Naive thymus-derived CD8-positive, alpha-beta T cell (primary cell): ENCODE measurements around the gene PIEZO1. TPM values are rescaled to one million over a fixed set of nuclear protein-coding genes. Genes with fewer than 3 reads are reported as not detected.

Experiments
- ATAC-seq, 2 donors: fragments of 150-1000 bp; cut with Tn5 transposase in 1 of 2; sonication (Bioruptor Pico), chemical (Tn5 transposase) in 1 of 2; 1 replicate in 1 of 2; 2 replicates in 1 of 2; pipeline ENCODE4 v1.10.0; 2021; ENCODE audit warnings: mild to moderate bottlenecking in 2 of 2, moderate library complexity in 2 of 2
- POLR2A ChIA-PET: fragments of 350-600 bp; sonication (Branson Sonifier 250); formaldehyde crosslinking; loops from one replicate; lab custom pipeline; 2021; ENCODE audit warnings: antibody characterized with exemption; lab: Charles Lee
- DNase-seq, 10 donors: peaks; one replicate each; pipeline versions ENCODE4 v3.0.0 to v3.0.0-alpha.2; 2020 to 2022
- H3K27ac Mint-ChIP-seq, 10 donors: one replicate each; pipeline ENCODE4 v1.8.0; 2020 to 2022; ENCODE audit warnings: mild to moderate bottlenecking in 10 of 10, mixed read lengths in 10 of 10, moderate library complexity in 4 of 10, inconsistent platforms in 1 of 10
- H3K27me3 Mint-ChIP-seq, 5 donors: one replicate each; pipeline ENCODE4 v1.8.0; 2021 to 2022; ENCODE audit warnings: mixed read lengths in 5 of 5
- H3K36me3 Mint-ChIP-seq, 3 donors: one replicate each; pipeline ENCODE4 v1.8.0; 2020 to 2022; ENCODE audit warnings: mixed read lengths in 3 of 3, mild to moderate bottlenecking in 2 of 3, inconsistent platforms in 1 of 3
- H3K4me1 Mint-ChIP-seq, 4 donors: one replicate each; pipeline ENCODE4 v1.8.0; 2021 to 2022; ENCODE audit warnings: mixed read lengths in 4 of 4
- H3K4me3 Mint-ChIP-seq, 10 donors: one replicate each; pipeline ENCODE4 v1.8.0; 2020 to 2022; ENCODE audit warnings: mild to moderate bottlenecking in 10 of 10, mixed read lengths in 10 of 10, moderate library complexity in 6 of 10, inconsistent platforms in 1 of 10
- H3K9me3 Mint-ChIP-seq, 9 donors: one replicate each; pipeline ENCODE4 v1.8.0; 2020 to 2022; ENCODE audit warnings: mixed read lengths in 9 of 9, mild to moderate bottlenecking in 3 of 9, inconsistent platforms in 1 of 9, moderate library complexity in 1 of 9
- polyA plus RNA-seq, 3 donors: library from polyadenylated mRNA; unstranded; fragments of 300-500 nt; fragmentation: Illumina TruSeq; gene quantifications; one replicate each; pipeline ENCODE4 v1.2.3, GENCODE V29; 2021
- total RNA-seq, 8 experiments: library from RNA in 2 of 8; stranded (reverse) in 2 of 8; gene quantifications; one replicate each; pipeline ENCODE4 v1.2.3 and lab custom pipeline; 2021 to 2026

PIEZO1 gene
- total and polyA plus RNA-seq, 5 experiments from 2014 or later = 2.4 to 94.5 (median 8.4) TPM

- Mint-ChIP-seq H3K27me3 (no peaks in the 10 kb centered on the region), H3K4me1 (peaks cover 1 to 17% (median 15%) of the 10 kb centered on the region in 4 donors), H3K4me3 (no peak overlapping the region), H3K36me3 (peaks cover 0 to 1% (median 0%) of the 10 kb centered on the region in 3 donors), H3K27ac (peak overlapping the region in 1 of 10 donors; percentile 7), H3K9me3 (no peaks in the 10 kb centered on the region)
- ATAC-seq = no peak
- no peak for DNase-seq
- POLR2A ChIA-PET = interaction anchor here (0.9 kb wide), 1 partner anchor 41 kb away, joined by 5 read pairs; the partner anchor contains the start of genes GALNS and TRAPPC2L
Measured at GRCh38 chr16:88815227-88815626, 30.2 kb upstream of the PIEZO1 start.

- Mint-ChIP-seq H3K4me1 (peaks cover 1 to 24% (median 22%) of the 10 kb centered on the region in 4 donors), H3K36me3 (peaks cover 0 to 5% (median 1%) of the 10 kb centered on the region in 3 donors), H3K9me3 (no peaks in the 10 kb centered on the region), H3K4me3 (peak overlapping the region in 6 of 10 donors; percentile 13 to 72 (median 61)), H3K27ac (no peak overlapping the region), H3K27me3 (no peaks in the 10 kb centered on the region)
- POLR2A ChIA-PET = interaction anchor here (0.9 to 5.4 kb wide), 3 partner anchors 13 to 43 kb away, joined by 3 to 59 read pairs (median 4); partner anchors contain the start of genes GALNS and TRAPPC2L
- DNase-seq (no peak), ATAC-seq (no peak)
Measured at GRCh38 chr16:88814144-88814502, 29.1 kb upstream of the PIEZO1 start.

GRCh38 chr16:88813269-88814143 lies 28.5 kb upstream of the PIEZO1 start:
- Mint-ChIP-seq H3K27ac (no peak overlapping the region), H3K4me3 (peak overlapping the region in 9 of 10 donors; percentile 13 to 84 (median 59)), H3K27me3 (no peaks in the 10 kb centered on the region), H3K9me3 (no peaks in the 10 kb centered on the region), H3K4me1 (peaks cover 1 to 26% (median 22%) of the 10 kb centered on the region in 4 donors), H3K36me3 (peaks cover 0 to 8% (median 1%) of the 10 kb centered on the region in 3 donors)
- DNase-seq = no peak
- ATAC-seq = no peak
- POLR2A ChIA-PET = interaction anchor here (0.9 to 5.4 kb wide), 6 partner anchors 12 to 404 kb away, joined by 3 to 59 read pairs (median 8); partner anchors contain the start of genes GALNS, PIEZO1, TRAPPC2L and ZNF778

DNA sequence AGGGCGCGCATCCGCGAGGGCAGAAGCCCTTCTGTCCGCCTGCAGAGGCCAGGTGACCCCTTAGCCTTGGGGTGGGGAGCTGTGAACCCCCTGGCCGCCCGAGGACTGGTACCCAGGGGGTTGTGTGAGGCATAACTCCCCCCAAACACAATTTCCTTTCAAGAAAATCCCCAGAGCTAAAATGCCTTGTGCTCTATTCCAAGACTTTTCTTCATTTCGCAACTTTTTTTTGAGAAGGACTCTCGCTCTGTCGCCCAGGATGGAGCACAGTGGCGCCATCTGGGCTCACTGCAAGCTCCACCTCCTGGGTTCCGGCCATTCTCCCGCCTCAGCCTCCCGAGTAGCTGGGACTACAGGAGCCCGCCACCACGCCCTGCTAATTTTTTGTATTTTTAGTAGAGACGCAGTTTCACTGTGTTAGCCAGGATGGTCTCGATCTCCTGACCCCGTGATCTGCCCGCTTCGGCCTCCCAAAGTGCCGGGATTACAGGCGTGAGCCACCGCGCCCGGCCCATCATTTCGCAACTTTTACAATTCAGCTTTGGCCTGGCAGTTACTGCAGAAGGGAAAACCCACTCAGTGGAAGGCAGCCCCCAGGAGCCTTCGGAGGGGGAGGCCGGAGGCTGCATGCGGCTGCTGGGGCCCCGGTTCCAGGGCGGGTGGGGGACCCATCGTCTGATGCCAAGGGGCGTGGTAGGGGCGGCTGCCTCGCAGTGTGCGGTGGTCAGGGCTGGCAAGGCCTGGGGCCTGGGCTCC lies 27.7 kb upstream of the PIEZO1 start:
- POLR2A ChIA-PET = interaction anchor here (0.6 to 5.4 kb wide), 19 partner anchors 9 to 428 kb away, joined by 3 to 59 read pairs (median 4); partner anchors contain the start of genes CDT1, GALNS, PIEZO1 and TRAPPC2L
- ATAC-seq (no peak), DNase-seq (no peak)
- Mint-ChIP-seq H3K36me3 (peaks cover 0 to 12% (median 1%) of the 10 kb centered on the region in 3 donors), H3K27ac (peak overlapping the region in 7 of 10 donors; percentile 4 to 86 (median 75)), H3K27me3 (no peaks in the 10 kb centered on the region), H3K4me1 (peaks cover 1 to 26% (median 22%) of the 10 kb centered on the region in 4 donors), H3K9me3 (no peaks in the 10 kb centered on the region), H3K4me3 (peak overlapping the region; percentile 71 to 94 (median 80))

- Mint-ChIP-seq H3K9me3 (no peaks in the 10 kb centered on the region), H3K36me3 (peaks cover 0 to 12% (median under 1%) of the 10 kb centered on the region in 3 donors), H3K27me3 (no peaks in the 10 kb centered on the region), H3K27ac (peak within 1 kb of the TSS; percentile 81 to 99 (median 97)), H3K4me3 (peak within 1 kb of the TSS; percentile 94 to 98 (median 96)), H3K4me1 (peaks cover 3 to 26% (median 22%) of the 10 kb centered on the region in 4 donors)
- POLR2A ChIA-PET = interaction anchor here (0.6 to 5.4 kb wide), 21 partner anchors 9 to 429 kb away, joined by 3 to 59 read pairs (median 4); partner anchors contain the start of genes CDT1, GALNS, PIEZO1 and TRAPPC2L
- ATAC-seq (peak; percentile 83 to 88), DNase-seq (peak; percentile 93 to 99 (median 98))
Measured at GRCh38 chr16:88811769-88812512, 26.9 kb upstream of the PIEZO1 start, which contains the start of gene APRT. TSS of gene APRT (minus strand) at chr16:88811928. CDS start at chr16:88811899, 29 bp downstream.

DNA sequence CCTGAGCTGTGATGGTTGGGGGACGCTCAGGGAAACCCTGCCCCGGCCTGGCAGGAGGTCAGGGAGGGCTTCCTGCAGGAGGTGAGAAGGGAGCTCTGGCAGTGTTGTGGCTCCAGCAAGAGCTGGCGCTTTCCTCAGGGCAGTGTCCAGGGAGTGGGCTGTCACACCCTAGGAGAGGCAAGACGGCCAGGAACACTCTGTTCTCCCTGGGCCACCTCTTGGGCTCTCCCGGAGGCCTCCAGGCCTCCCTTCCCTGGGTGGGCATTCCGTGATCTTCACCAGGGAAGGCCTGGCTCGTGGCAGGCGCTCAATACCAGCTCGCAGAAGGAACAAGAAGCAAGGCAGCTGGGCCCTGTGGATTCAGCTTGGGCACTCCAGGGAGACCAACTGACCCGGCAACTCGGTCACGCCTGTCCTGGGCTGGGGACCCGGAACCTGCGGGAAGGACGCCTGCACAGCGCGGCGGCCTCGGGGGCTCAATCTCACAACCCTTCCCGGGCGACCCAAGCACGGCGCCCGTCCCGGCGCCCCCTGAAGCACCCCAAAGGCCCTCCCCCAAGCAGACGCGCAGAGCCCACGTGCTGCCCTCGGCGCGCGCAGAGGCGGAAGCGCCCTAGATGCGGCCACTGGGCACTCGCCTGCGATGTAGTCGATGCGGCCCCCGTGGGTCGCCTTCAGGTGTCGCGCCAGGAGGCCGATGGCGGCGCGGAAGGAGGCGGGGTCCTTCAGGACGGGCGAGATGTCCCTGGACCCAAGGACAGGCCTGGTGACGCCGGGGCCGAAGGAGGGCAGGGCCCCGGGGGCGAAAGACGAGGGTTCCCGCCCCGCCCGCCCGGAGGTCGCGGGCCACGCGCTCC lies 26.1 kb upstream of the PIEZO1 start:
- Mint-ChIP-seq H3K4me3 (peak overlapping the region; percentile 82 to 97 (median 91)), H3K4me1 (peaks cover 3 to 26% (median 22%) of the 10 kb centered on the region in 4 donors), H3K27me3 (no peaks in the 10 kb centered on the region), H3K27ac (peak overlapping the region; percentile 81 to 99 (median 93)), H3K9me3 (no peaks in the 10 kb centered on the region), H3K36me3 (peaks cover 0 to 12% (median 0%) of the 10 kb centered on the region in 3 donors)
- peak in 9 of 10 donors; percentile 56 to 81 (median 66) for DNase-seq
- POLR2A ChIA-PET = interaction anchor here (0.6 to 5.4 kb wide), 18 partner anchors 8 to 407 kb away, joined by 3 to 59 read pairs (median 7); partner anchors contain the start of genes CDT1, GALNS, PIEZO1 and TRAPPC2L
- ATAC-seq = peak; percentile 64 to 68

DNA sequence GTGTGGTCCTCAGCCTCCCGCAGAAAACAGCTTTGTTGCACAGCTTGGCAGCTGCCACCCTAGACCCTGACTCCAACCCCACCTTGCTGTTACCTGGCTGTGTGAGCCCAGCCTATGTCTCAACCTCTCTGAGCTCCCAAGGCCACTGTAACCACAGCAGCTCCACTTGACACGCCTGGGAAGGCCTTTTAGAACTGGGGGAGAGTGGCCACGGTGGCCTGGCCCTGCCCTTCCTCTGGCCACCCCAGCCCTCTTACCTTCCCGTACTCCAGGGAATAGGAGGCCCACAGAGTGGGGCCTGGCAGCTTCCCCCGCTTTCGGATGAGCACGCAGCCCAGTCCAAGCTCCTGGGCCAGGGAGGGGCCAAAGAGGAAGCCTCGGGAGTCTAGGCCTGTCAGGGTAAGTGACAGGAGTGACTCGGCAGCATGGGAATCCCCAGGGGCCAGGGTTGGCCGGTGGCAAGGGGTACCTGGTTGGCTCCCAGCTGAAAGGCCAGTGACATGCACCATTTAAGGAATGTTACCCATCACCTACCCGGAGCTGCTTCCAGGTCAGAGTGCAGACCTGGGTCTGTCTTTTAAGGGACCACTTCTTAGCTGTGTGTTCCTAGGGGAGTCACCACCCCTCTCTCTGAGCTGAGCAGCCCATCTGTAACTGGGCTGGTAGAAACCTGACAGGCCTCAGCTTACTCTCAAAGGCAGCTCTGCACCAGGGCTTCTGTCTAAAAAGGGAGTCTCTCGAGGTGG lies 25.3 kb upstream of the PIEZO1 start:
- Mint-ChIP-seq H3K9me3 (no peaks in the 10 kb centered on the region), H3K4me3 (peak overlapping the region; percentile 82 to 97 (median 91)), H3K4me1 (peaks cover 3 to 26% (median 22%) of the 10 kb centered on the region in 4 donors), H3K27me3 (no peaks in the 10 kb centered on the region), H3K36me3 (peaks cover 0 to 12% (median 0%) of the 10 kb centered on the region in 3 donors), H3K27ac (peak overlapping the region in 8 of 10 donors; percentile 41 to 99 (median 86))
- ATAC-seq = no peak
- DNase-seq = no peak
- POLR2A ChIA-PET = interaction anchor here (0.8 to 5.4 kb wide), 10 partner anchors 7 to 404 kb away, joined by 3 to 59 read pairs (median 20); partner anchors contain the start of genes CDT1, GALNS, PIEZO1 and TRAPPC2L

GRCh38 chr16:88809676-88810165 lies 24.7 kb upstream of the PIEZO1 start:
- POLR2A ChIA-PET = interaction anchor here (0.8 to 5.4 kb wide), 7 partner anchors 10 to 405 kb away, joined by 3 to 59 read pairs (median 26); partner anchors contain the start of genes GALNS, PIEZO1 and TRAPPC2L
- Mint-ChIP-seq H3K27me3 (no peaks in the 10 kb centered on the region), H3K36me3 (peaks cover 0 to 12% (median 0%) of the 10 kb centered on the region in 3 donors), H3K9me3 (no peaks in the 10 kb centered on the region), H3K4me1 (peaks cover 3 to 26% (median 22%) of the 10 kb centered on the region in 4 donors), H3K4me3 (peak overlapping the region in 8 of 10 donors; percentile 33 to 97 (median 90)), H3K27ac (peak overlapping the region in 4 of 10 donors; percentile 37 to 91 (median 60))
- no peak for ATAC-seq
- DNase-seq = no peak

DNA sequence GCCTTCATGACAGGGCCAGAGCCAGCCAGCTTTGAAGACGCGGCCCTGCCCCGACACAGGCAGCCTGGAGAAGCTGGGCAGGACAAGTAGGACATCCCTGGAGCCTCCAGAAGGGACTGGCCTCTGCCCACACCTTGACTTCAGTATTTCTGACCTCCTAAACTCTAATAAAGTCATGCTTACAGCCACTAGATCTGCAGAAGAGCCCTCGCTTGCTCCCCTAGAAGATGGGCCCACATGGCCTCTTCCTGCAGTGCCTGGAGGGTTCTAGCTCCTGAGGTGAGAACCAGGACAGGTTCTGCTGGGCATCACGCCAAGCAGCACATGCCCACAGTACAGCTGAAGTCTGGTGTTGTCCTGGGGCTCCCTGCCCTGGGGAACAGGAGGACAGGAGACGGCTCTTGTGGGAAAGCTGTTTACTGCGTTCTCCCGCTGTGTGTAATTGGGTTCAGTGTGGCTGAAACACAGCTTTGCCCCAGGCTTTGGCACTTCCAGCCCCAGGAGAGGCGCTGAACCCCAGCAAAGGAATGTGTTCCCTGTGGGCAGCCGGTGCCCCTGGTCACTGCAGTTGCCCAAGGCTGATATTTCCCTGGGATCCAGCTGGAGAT lies 24.2 kb upstream of the PIEZO1 start:
- peak overlapping the region in 2 of 10 donors; percentile 48 to 57 for H3K27ac Mint-ChIP-seq
- no peaks in the 10 kb centered on the region for H3K9me3 Mint-ChIP-seq
- POLR2A ChIA-PET = interaction anchor here (1.9 to 5.4 kb wide), 4 partner anchors 9 to 48 kb away, joined by 8 to 59 read pairs (median 27); partner anchors contain the start of genes GALNS and TRAPPC2L
- DNase-seq = no peak
- H3K4me3 Mint-ChIP-seq = peak overlapping the region in 7 of 10 donors; percentile 7 to 92 (median 28)
- peaks cover 3 to 28% (median 24%) of the 10 kb centered on the region in 4 donors for H3K4me1 Mint-ChIP-seq
- no peaks in the 10 kb centered on the region for H3K27me3 Mint-ChIP-seq
- H3K36me3 Mint-ChIP-seq = peaks cover 0 to 12% (median 0%) of the 10 kb centered on the region in 3 donors
- ATAC-seq = no peak
